ENCODE results near the gene GPRC5A.

DNA sequence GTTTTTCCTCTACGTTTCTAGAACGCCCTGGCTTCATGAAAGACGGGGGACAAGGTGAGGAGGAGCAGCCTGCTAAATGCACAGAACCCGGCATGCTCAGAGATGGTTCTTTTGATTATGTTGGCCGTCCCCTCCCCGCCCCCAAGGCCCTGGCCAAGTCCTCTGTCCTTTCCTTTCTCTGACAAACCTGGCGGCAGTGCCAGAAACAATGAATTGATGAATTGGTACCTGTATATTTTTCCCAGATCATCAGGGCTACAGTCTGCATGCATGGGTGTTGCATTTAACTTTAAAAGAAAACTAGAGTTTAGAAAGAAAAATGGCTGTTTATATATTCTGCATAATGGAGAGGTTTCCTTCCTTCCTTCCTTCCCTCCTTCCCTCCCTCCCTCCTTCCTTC lies 31.6 kb downstream of the GPRC5A start:
- TF ChIP-seq POLR2AphosphoS5 (IDR thresholded peaks at IDR 0.05; ENCODE audit: low read depth, low read length) (no peak), POLR2A (IDR thresholded peaks at IDR 0.05; ENCODE audit: low read depth, low read length) (no peak), TAF1 (IDR thresholded peaks at IDR 0.05; ENCODE audit: borderline replicate concordance, low read depth, low read length) (no peak)

Measured in GM12892 (cell line).